ENCODE measurements around the gene CCDC9B. TPM values are rescaled to one million over a fixed set of nuclear protein-coding genes. Genes with fewer than 3 reads are reported as not detected.

CCDC9B gene
- total RNA-seq, 2 experiments from 2014 or later = 1.4 to 2.3 TPM

DNA sequence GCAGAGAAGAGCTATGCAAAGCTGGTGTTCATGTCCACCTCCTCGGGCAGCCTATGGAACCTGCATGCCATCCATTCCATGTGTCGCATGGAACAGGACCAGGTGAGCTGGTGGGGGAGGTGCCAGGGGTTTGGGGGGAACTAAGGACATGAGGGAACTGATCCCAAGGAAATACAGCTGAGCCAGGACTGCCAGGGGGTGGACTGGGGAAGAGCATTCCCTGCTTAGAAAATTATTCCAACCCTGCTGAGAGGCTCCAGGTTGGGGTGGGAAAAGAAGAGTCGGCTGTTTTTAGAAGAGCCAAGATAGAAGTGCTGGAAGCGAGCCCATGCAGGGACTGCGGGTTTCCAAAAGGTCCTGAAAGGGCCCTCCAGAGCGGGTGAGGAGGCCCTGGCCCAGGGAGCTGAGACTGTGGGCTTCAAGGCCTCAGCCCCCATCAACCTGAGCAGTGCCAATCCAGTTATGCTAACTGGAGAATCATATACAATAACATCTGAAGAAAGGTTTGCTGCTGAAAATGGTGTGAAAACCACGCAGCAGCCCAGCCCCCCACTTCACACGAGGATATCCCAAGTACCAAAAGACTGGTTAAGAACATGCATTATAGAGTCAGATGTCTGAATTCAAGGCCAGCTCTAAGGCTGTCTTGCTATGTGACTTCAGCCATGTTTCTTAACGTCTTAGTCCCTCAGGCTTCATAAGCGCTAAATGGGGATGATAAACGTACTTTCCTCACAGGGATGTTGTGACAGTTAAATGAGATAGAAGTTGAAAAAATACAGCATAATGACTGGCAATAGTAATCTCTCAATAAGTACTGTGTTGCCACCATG is 25.1 kb upstream of the CCDC9B start:
- intact Hi-C loops (cut with micrococcal nuclease) = no loop called here
- no peaks in the 10 kb centered on the region for H3K9me3 Mint-ChIP-seq
- H3K4me3 Mint-ChIP-seq = peak overlapping the region; percentile 9
- H3K4me1 Mint-ChIP-seq (ENCODE audit: low read depth) = peaks cover 20% of the 10 kb centered on the region
- H3K27ac Mint-ChIP-seq = no peak overlapping the region
- ATAC-seq = no peak
- H3K27me3 Mint-ChIP-seq = no peaks in the 10 kb centered on the region
- DNase-seq = peak; percentile 21
- CTCF ChIA-PET = interaction anchor here (0.6 to 5.3 kb wide), 6 partner anchors 25 to 91 kb away, joined by 3 to 83 read pairs (median 18); partner anchors contain the start of genes CCDC9B and IVD
- TF ChIP-seq CTCF (IDR thresholded peaks at IDR 0.05) = no peak
- no peaks in the 10 kb centered on the region for H3K36me3 Mint-ChIP-seq (ENCODE audit: low read depth)
- POLR2A ChIA-PET = interaction anchor here (0.7 to 1.9 kb wide), 7 partner anchors 8 to 359 kb away, joined by 3 to 7 read pairs (median 4); partner anchors contain the start of gene DISP2

GRCh38 chr15:40365016-40365415 is 24.3 kb upstream of the CCDC9B start:
- intact Hi-C loops (cut with micrococcal nuclease) = no loop called here
- ATAC-seq (no peak), DNase-seq (no peak)
- Mint-ChIP-seq H3K27me3 (no peaks in the 10 kb centered on the region), H3K4me1 (ENCODE audit: low read depth) (peaks cover 20% of the 10 kb centered on the region), H3K4me3 (no peak overlapping the region), H3K9me3 (no peaks in the 10 kb centered on the region), H3K27ac (no peak overlapping the region), H3K36me3 (ENCODE audit: low read depth) (no peaks in the 10 kb centered on the region)
- POLR2A ChIA-PET = interaction anchor here (0.7 to 1.9 kb wide), 4 partner anchors 21 to 360 kb away, joined by 3 to 7 read pairs (median 4); partner anchors contain the start of gene IVD
- CTCF ChIA-PET = interaction anchor here (0.6 to 4.9 kb wide), 4 partner anchors 24 to 90 kb away, joined by 3 to 83 read pairs (median 18); partner anchors contain the start of genes CCDC9B and IVD
- no peak for TF ChIP-seq CTCF (IDR thresholded peaks at IDR 0.05)

DNA sequence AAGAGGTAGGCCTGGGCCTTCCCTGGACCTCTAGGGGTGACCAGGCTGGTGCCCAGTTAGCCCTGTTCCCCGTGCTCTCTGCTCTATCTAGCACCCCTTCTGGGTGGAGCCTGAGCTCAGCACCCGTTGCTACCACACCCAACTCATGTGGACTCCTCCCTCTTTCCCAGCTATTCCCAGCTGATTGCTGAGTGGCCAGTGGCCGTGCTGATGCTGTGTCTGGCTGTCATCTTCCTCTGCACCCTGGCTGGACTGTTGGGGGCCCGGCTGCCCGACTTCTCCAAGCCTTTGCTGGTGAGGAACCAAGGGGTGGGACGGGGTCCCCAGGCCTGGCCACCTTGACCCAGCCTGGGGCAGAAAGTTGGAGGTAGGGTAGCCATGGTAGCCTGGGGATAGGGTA is 23.5 kb upstream of the CCDC9B start:
- Mint-ChIP-seq H3K27ac (no peak overlapping the region), H3K9me3 (no peaks in the 10 kb centered on the region), H3K36me3 (ENCODE audit: low read depth) (no peaks in the 10 kb centered on the region), H3K4me3 (no peak overlapping the region), H3K4me1 (ENCODE audit: low read depth) (peaks cover 20% of the 10 kb centered on the region), H3K27me3 (no peaks in the 10 kb centered on the region)
- POLR2A ChIA-PET = interaction anchor here (1.3 kb wide), 1 partner anchor 41 kb away, joined by 3 read pairs; the partner anchor contains the start of gene IVD
- DNase-seq (no peak), ATAC-seq (no peak)
- CTCF ChIA-PET = interaction anchor here (4.9 kb wide), 1 partner anchor 23 kb away, joined by 83 read pairs; the partner anchor contains the start of gene CCDC9B
- intact Hi-C loops (cut with micrococcal nuclease) = no loop called here
- no peak for TF ChIP-seq CTCF (IDR thresholded peaks at IDR 0.05)

GRCh38 chr15:40363611-40364010 is 22.9 kb upstream of the CCDC9B start:
- ChIA-PET POLR2A (interaction anchor here (1.3 kb wide), 1 partner anchor 42 kb away, joined by 3 read pairs; the partner anchor contains the start of gene IVD), CTCF (no interaction called here)
- Mint-ChIP-seq H3K4me1 (ENCODE audit: low read depth) (peaks cover 26% of the 10 kb centered on the region), H3K27me3 (no peaks in the 10 kb centered on the region), H3K27ac (no peak overlapping the region), H3K4me3 (no peak overlapping the region), H3K9me3 (no peaks in the 10 kb centered on the region), H3K36me3 (ENCODE audit: low read depth) (no peaks in the 10 kb centered on the region)
- no peak for DNase-seq
- no peak for TF ChIP-seq CTCF (IDR thresholded peaks at IDR 0.05)
- intact Hi-C loops (cut with micrococcal nuclease) = no loop called here
- no peak for ATAC-seq

DNA sequence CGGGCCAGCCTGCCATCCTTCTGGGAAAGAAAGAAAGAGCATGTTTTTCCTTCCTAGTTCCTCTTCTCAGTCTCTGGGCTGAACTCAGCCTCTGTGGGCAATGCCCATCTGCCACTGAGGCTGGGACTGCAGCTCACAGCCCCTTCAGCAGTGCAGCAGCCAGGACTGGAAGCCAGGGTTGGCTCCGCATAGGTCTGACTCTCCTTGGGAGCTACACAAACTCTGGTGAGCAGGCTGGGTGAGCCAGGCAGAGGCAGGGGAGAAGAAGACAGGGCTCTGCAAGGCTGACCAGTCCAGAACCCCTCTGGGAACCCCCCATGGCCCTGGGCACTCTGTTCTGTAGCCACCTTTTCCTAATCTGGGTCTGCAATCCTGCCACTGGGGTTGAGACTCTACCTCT is 20.9 kb upstream of the CCDC9B start:
- Mint-ChIP-seq H3K9me3 (no peaks in the 10 kb centered on the region), H3K27ac (no peak overlapping the region), H3K36me3 (ENCODE audit: low read depth) (no peaks in the 10 kb centered on the region), H3K4me1 (ENCODE audit: low read depth) (peaks cover 18% of the 10 kb centered on the region), H3K4me3 (no peak overlapping the region), H3K27me3 (no peaks in the 10 kb centered on the region)
- no peak for DNase-seq
- no peak for TF ChIP-seq CTCF (IDR thresholded peaks at IDR 0.05)
- ChIA-PET POLR2A (no interaction called here), CTCF (interaction anchor here (2.3 kb wide), 1 partner anchor 18 kb away, joined by 9 read pairs; no protein-coding TSS in a partner anchor)
- intact Hi-C loops (cut with micrococcal nuclease) = no loop called here
- no peak for ATAC-seq

All from activated CD8-positive, alpha-beta T cell treated with anti-CD3 and anti-CD28 coated beads for 36 hours (primary cell).